HepG2 (cell line): Measurements from ENCODE around the gene VAV2. TPM values are rescaled to one million over a fixed set of nuclear protein-coding genes. Genes with fewer than 3 reads are reported as not detected.

Experiments used
- ARNT2 ChIP-seq: sonication (generic); formaldehyde crosslinking; IDR thresholded peaks from 2 replicates; pipeline ENCODE4 v1.8.0; 2022; ENCODE audit warnings: mild to moderate bottlenecking, low read depth, missing genetic modification reagents, moderate library complexity
- CEBPZ ChIP-seq: IDR thresholded peaks from 2 replicates; pipeline ENCODE4 v1.6.1; 2012; ENCODE audit warnings: low read length, improper control_type of control experiment
- EHMT2 ChIP-seq: fragments of 200-600 bp; sonication (generic); IDR thresholded peaks from 2 replicates; pipeline ENCODE4 v1.7.0; 2017; ENCODE audit warnings: antibody characterized with exemption, low read depth, low read length, borderline replicate concordance
- HNRNPK ChIP-seq: fragments of 200-400 bp; formaldehyde crosslinking; IDR thresholded peaks from 2 replicates; pipeline ENCODE4 v1.6.1; 2018; ENCODE audit warnings: low read length, low read depth, moderate library complexity, mild to moderate bottlenecking; ENCODE audit not compliant: poor library complexity, severe bottlenecking
- HNRNPL ChIP-seq: fragments of 200-400 bp; formaldehyde crosslinking; IDR thresholded peaks from 2 replicates; pipeline ENCODE4 v1.6.1; 2017; ENCODE audit warnings: mild to moderate bottlenecking, low read depth, low read length
- KLF15 ChIP-seq: sonication (generic); formaldehyde crosslinking; IDR thresholded peaks from 2 replicates; pipeline ENCODE4 v1.8.1; 2023; ENCODE audit warnings: borderline replicate concordance, mild to moderate bottlenecking, inconsistent platforms, missing genetic modification reagents, mixed read lengths
- MXD4 ChIP-seq: IDR thresholded peaks from 2 replicates; pipeline ENCODE4 v1.6.1; 2016; ENCODE audit warnings: mild to moderate bottlenecking, missing biosample characterization, missing genetic modification reagents
- NFE2L1 ChIP-seq: sonication (generic); formaldehyde crosslinking; IDR thresholded peaks from 2 replicates; pipeline ENCODE4 v1.4.0; 2020; ENCODE audit warnings: missing genetic modification reagents, mild to moderate bottlenecking, borderline replicate concordance
- SIX4 ChIP-seq: sonication (generic); formaldehyde crosslinking; IDR thresholded peaks from 2 replicates; pipeline ENCODE4 v1.4.0; 2020; ENCODE audit warnings: missing genetic modification reagents
- SRY ChIP-seq: sonication (generic); formaldehyde crosslinking; IDR thresholded peaks from 2 replicates; pipeline ENCODE4 v1.8.0; 2022; ENCODE audit warnings: mild to moderate bottlenecking, missing genetic modification reagents
- YEATS4 ChIP-seq: sonication (generic); formaldehyde crosslinking; IDR thresholded peaks from 2 replicates; pipeline ENCODE4 v1.4.0; 2020; ENCODE audit warnings: missing genetic modification reagents, borderline replicate concordance
- ZBTB38 ChIP-seq: sonication (generic); formaldehyde crosslinking; IDR thresholded peaks from 2 replicates; pipeline ENCODE4 v1.5.1; 2020; ENCODE audit warnings: mild to moderate bottlenecking, missing genetic modification reagents
- ZNF276 ChIP-seq: sonication (generic); formaldehyde crosslinking; IDR thresholded peaks from 2 replicates; pipeline ENCODE4 v1.4.0; 2020; ENCODE audit warnings: mild to moderate bottlenecking, low read depth, missing genetic modification reagents
- ZNF354B ChIP-seq: sonication (generic); formaldehyde crosslinking; IDR thresholded peaks from 2 replicates; pipeline ENCODE4 v1.8.0; 2022; ENCODE audit warnings: mild to moderate bottlenecking, missing genetic modification reagents
- ZNF543 ChIP-seq: sonication (generic); formaldehyde crosslinking; IDR thresholded peaks from 2 replicates; pipeline ENCODE4 v1.4.0; 2020; ENCODE audit warnings: mild to moderate bottlenecking, missing genetic modification reagents
- ZNF557 ChIP-seq: sonication (generic); formaldehyde crosslinking; IDR thresholded peaks from 2 replicates; pipeline ENCODE4 v1.4.0; 2020; ENCODE audit warnings: missing genetic modification reagents
- ZNF569 ChIP-seq: sonication (generic); formaldehyde crosslinking; IDR thresholded peaks from 2 replicates; pipeline ENCODE4 v1.5.0; 2020; ENCODE audit warnings: mild to moderate bottlenecking, missing genetic modification reagents, moderate library complexity, borderline replicate concordance
- ZNF710 ChIP-seq: sonication (generic); formaldehyde crosslinking; IDR thresholded peaks from 2 replicates; pipeline ENCODE4 v1.5.0; 2020; ENCODE audit warnings: mild to moderate bottlenecking, missing genetic modification reagents, borderline replicate concordance
- ZUFSP ChIP-seq: sonication (generic); formaldehyde crosslinking; IDR thresholded peaks from 2 replicates; pipeline ENCODE4 v1.9.0; 2021; ENCODE audit warnings: missing genetic modification reagents, mild to moderate bottlenecking, borderline replicate concordance
- polyA plus RNA-seq, 8 experiments: library from polyadenylated mRNA; depleted of rRNA in 3 of 8; stranded (reverse) in 7 of 8; unstranded in 1 of 8; fragments of >200 nt; fragmentation: Illumina TruSeq in 4 of 8; extraction: Trizol in 4 of 8; gene quantifications; 2 replicates each; pipeline versions ENCODE4 v1.2.1 to v1.2.3, GENCODE V29; 2011 to 2016; ENCODE audit warnings: low read depth in 4 of 8, missing spikeins in 1 of 8, mixed read lengths in 1 of 8; ENCODE audit not compliant: insufficient read depth in 1 of 8
- total RNA-seq, 5 experiments: library from RNA; depleted of rRNA; stranded (reverse); fragments of >200 nt; fragmentation: Illumina TruSeq; extraction: Trizol; gene quantifications; 2 replicates each; pipeline ENCODE4 v1.2.3, GENCODE V29; 2016; ENCODE audit warnings: low read depth in 1 of 5

The VAV2 gene
- total and polyA plus RNA-seq, 2 of the 13 experiments (the other 11 are each of a cell fraction or from before 2014, with no cell fraction given) = 22.5 to 22.9 TPM

GRCh38 chr9:133979273-133979920 is 12.7 kb downstream of the VAV2 start (continued):
- TF ChIP-seq ZNF710 (CRISPR knock-in tag) (no peak), ARNT2 (CRISPR knock-in tag) (0 out of 2 replicates have a peak, but pooled peaks have one; percentile 13), HNRNPK (no peak), SRY (no peak), NFE2L1 (no peak), ZBTB38 (peak; percentile 90), CEBPZ (no peak), ZNF276 (0 out of 2 replicates have a peak, but pooled peaks have one; percentile 31), ZNF543 (0 out of 2 replicates have a peak, but pooled peaks have one; percentile 45), ZUFSP (no peak), KLF15 (CRISPR knock-in tag) (peak; percentile 46; the same call in 1 of the 2 replicates), ZNF557 (CRISPR knock-in tag) (peak; percentile 27; the same call in 1 of the 2 replicates), ZNF569 (no peak), MXD4 (CRISPR knock-in tag) (peak; percentile 91), HNRNPL (0 out of 2 replicates have a peak, but pooled peaks have one; percentile 17), EHMT2 (no peak), SIX4 (CRISPR knock-in tag) (0 out of 2 replicates have a peak, but pooled peaks have one; percentile 7), YEATS4 (CRISPR knock-in tag) (peak; percentile 15; the same call in 1 of the 2 replicates), ZNF354B (CRISPR knock-in tag) (no peak)
